Smooth muscle cell (in vitro differentiated cells): Measurements from ENCODE around the gene NHSL2. TPM values are rescaled to one million over a fixed set of nuclear protein-coding genes. Genes with fewer than 3 reads are reported as not detected.
"Not testable (repeated sequence)": the region's sequence is repeated elsewhere in the genome, so short reads cannot be mapped to it uniquely, and the experiment has no call there.

Experiments
- DNase-seq: peaks from one replicate; lab custom pipeline; 2025; ENCODE audit not compliant: unreplicated experiment; lab: John Stamatoyannopoulos, UW
- H2AFZ ChIP-seq: fragments of 200-600 bp; sonication (generic); 2 replicates; pipeline ENCODE4 v1.6.0; 2016; ENCODE audit warnings: antibody characterized with exemption, low read depth, mild to moderate bottlenecking
- H3F3A ChIP-seq: fragments of 200-600 bp; sonication (generic); 2 replicates; pipeline ENCODE4 v1.6.0; 2017; ENCODE audit warnings: antibody characterized with exemption, low read depth
- H3K27ac ChIP-seq: fragments of 200-600 bp; sonication (generic); 2 replicates; pipeline ENCODE4 v1.5.1; 2016; ENCODE audit warnings: low read depth, mild to moderate bottlenecking
- H3K27me3 ChIP-seq: fragments of 200-600 bp; sonication (generic); 2 replicates; pipeline ENCODE4 v1.6.1; 2016; ENCODE audit warnings: low read depth, mild to moderate bottlenecking
- H3K36me3 ChIP-seq: fragments of 200-600 bp; sonication (generic); 2 replicates; pipeline ENCODE4 v1.5.1; 2016; ENCODE audit warnings: low read depth
- H3K4me1 ChIP-seq: fragments of 200-600 bp; sonication (generic); 2 replicates; pipeline ENCODE4 v1.5.1; 2016; ENCODE audit warnings: low read depth
- H3K4me2 ChIP-seq: fragments of 200-600 bp; sonication (generic); 2 replicates; pipeline ENCODE4 v1.6.0; 2016; ENCODE audit warnings: mild to moderate bottlenecking
- H3K4me3 ChIP-seq: fragments of 200-600 bp; sonication (generic); 2 replicates; pipeline ENCODE4 v1.5.1; 2016; ENCODE audit warnings: mild to moderate bottlenecking
- H3K79me2 ChIP-seq: fragments of 200-600 bp; sonication (generic); 2 replicates; pipeline ENCODE4 v1.6.0; 2016; ENCODE audit warnings: low read depth, mild to moderate bottlenecking
- H3K9ac ChIP-seq: fragments of 200-600 bp; sonication (generic); 2 replicates; pipeline ENCODE4 v1.6.0; 2016; ENCODE audit warnings: low read depth
- H3K9me3 ChIP-seq: fragments of 200-600 bp; sonication (generic); replicated peaks from 2 replicates; pipeline ENCODE4 v1.5.1; 2016; ENCODE audit warnings: low read depth
- H4K20me1 ChIP-seq: fragments of 200-600 bp; sonication (generic); 2 replicates; pipeline ENCODE4 v1.6.0; 2016; ENCODE audit warnings: low read depth
- CTCF ChIP-seq: fragments of 200-600 bp; sonication (generic); IDR thresholded peaks from 2 replicates; pipeline ENCODE4 v1.5.1; 2017; ENCODE audit warnings: borderline replicate concordance, mild to moderate bottlenecking, antibody characterized with exemption; ENCODE audit not compliant: insufficient read depth, poor library complexity, severe bottlenecking
- WGBS: methylation state at CpG from one replicate; pipeline ENCODE4 v1.1.7; 2016; ENCODE audit warnings: low lambda C conversion rate; 5-methylcytosine and 5-hydroxymethylcytosine counted together
- polyA plus RNA-seq: library from polyadenylated mRNA; unstranded; fragments of >200 nt; fragmentation: Nextera tagmentation; extraction: Ambion mirVana; gene quantifications from 2 replicates; pipeline ENCODE4 v1.2.1, GENCODE V29; 2016
- total RNA-seq: library from RNA; depleted of rRNA; stranded (reverse); fragments of >200 nt; gene quantifications from 2 replicates; pipeline ENCODE4 v1.2.3, GENCODE V29; 2014

Gene NHSL2
- total RNA-seq (2.0 and 3.3 TPM in 2 replicates), polyA plus RNA-seq (2.3 and 2.9 TPM in 2 replicates)

GRCh38 chrX:71910643-71910985 is at the start of gene NHSL2:
NHSL2 (plus strand) TSS chrX:71910845.
- no peak within 1 kb of the TSS for H3K9ac ChIP-seq
- H3K4me3 ChIP-seq, result peak within 1 kb of the TSS; percentile 56
- no peaks in the 10 kb centered on the region for H3K79me2 ChIP-seq
- no peak for TF ChIP-seq CTCF
- peak within 1 kb of the TSS; percentile 86 for H3K4me2 ChIP-seq
- no peaks in the 10 kb centered on the region for H3K9me3 ChIP-seq
- no peaks in the 10 kb centered on the region for H4K20me1 ChIP-seq
- no peaks in the 10 kb centered on the region for H3K36me3 ChIP-seq
- no peak within 1 kb of the TSS for H3K27ac ChIP-seq
- 56% methylated on average over 6 of the region's 26 CpGs for WGBS
- H3K4me1 ChIP-seq, result no peaks in the 10 kb centered on the region
- DNase-seq, result no peak
- H3F3A ChIP-seq, result no peaks in the 10 kb centered on the region
- no peaks in the 10 kb centered on the region for H3K27me3 ChIP-seq
- no peak within 1 kb of the TSS for H2AFZ ChIP-seq

GRCh38 chrX:71867680-71868079 is 43.0 kb upstream of the NHSL2 start:
- no peaks in the 10 kb centered on the region for H3F3A ChIP-seq
- H3K79me2 ChIP-seq, result no peaks in the 10 kb centered on the region
- H3K4me3 ChIP-seq, result no peak overlapping the region
- no peaks in the 10 kb centered on the region for H3K36me3 ChIP-seq
- H3K27ac ChIP-seq, result no peak overlapping the region
- H3K9me3 ChIP-seq, result no peaks in the 10 kb centered on the region
- no peak overlapping the region for H3K4me2 ChIP-seq
- H3K9ac ChIP-seq, result no peak overlapping the region
- no peaks in the 10 kb centered on the region for H3K27me3 ChIP-seq
- no peak for TF ChIP-seq CTCF
- DNase-seq, result no peak
- 87% methylated on average over 16 of the region's 16 CpGs for WGBS
- no peaks in the 10 kb centered on the region for H3K4me1 ChIP-seq
- no peaks in the 10 kb centered on the region for H4K20me1 ChIP-seq
- no peak overlapping the region for H2AFZ ChIP-seq

- H3K36me3 ChIP-seq, result not testable (repeated sequence)
Observed at GRCh38 chrX:71869566-71869965, 41.1 kb upstream of the NHSL2 start.

GRCh38 chrX:71870208-71871098 is 40.2 kb upstream of the NHSL2 start:
- no peak overlapping the region for H2AFZ ChIP-seq
- H4K20me1 ChIP-seq, result no peaks in the 10 kb centered on the region
- no peaks in the 10 kb centered on the region for H3K27me3 ChIP-seq
- WGBS, result 72% methylated on average over 15 of the region's 15 CpGs
- no peak overlapping the region for H3K4me3 ChIP-seq
- DNase-seq, result no peak
- no peak overlapping the region for H3K27ac ChIP-seq
- H3K9me3 ChIP-seq, result no peaks in the 10 kb centered on the region
- H3F3A ChIP-seq, result no peaks in the 10 kb centered on the region
- peak overlapping the region; percentile 22 for H3K9ac ChIP-seq
- no peaks in the 10 kb centered on the region for H3K79me2 ChIP-seq
- no peak overlapping the region for H3K4me2 ChIP-seq
- TF ChIP-seq CTCF, result peak; percentile 25
- H3K36me3 ChIP-seq, result no peaks in the 10 kb centered on the region
- no peaks in the 10 kb centered on the region for H3K4me1 ChIP-seq

More at GRCh38 chrX:71869566-71869965, 41.1 kb upstream of the NHSL2 start:
- 56% methylated on average over 10 of the region's 10 CpGs for WGBS
- not testable (repeated sequence) for H3K27me3 ChIP-seq, H3K79me2 ChIP-seq, H3K27ac ChIP-seq, H2AFZ ChIP-seq, H3F3A ChIP-seq, H3K4me1 ChIP-seq, H3K9ac ChIP-seq, H3K9me3 ChIP-seq, H4K20me1 ChIP-seq, DNase-seq, H3K4me3 ChIP-seq, H3K4me2 ChIP-seq
